GM19397 (cell line): ENCODE data around the gene CPN1.
"Not testable (repeated sequence)": the region's sequence is repeated elsewhere in the genome, so short reads cannot be mapped to it uniquely, and the experiment has no call there.

Source experiments
- ATAC-seq: cut with Tn5 transposase; IDR thresholded peaks from one replicate; pipeline ENCODE4 v1.9.1; 2021; ENCODE audit warnings: mild to moderate bottlenecking, moderate library complexity; ENCODE audit not compliant: unreplicated experiment

CPN1 gene

GRCh38 chr10:100081075-100082001 lies at the start of gene CPN1:
Gene CPN1 (minus strand): TSS chr10:100081869. CDS start chr10:100081625, 244 bp downstream.
- no peak for ATAC-seq

GRCh38 chr10:100130831-100131230 lies 49.2 kb upstream of the CPN1 start:
- ATAC-seq: no peak

- ATAC-seq: no peak
These were observed 47.8 kb upstream of the CPN1 start for GRCh38 chr10:100129424-100129823.

GRCh38 chr10:100128951-100129350 lies 47.3 kb upstream of the CPN1 start:
- ATAC-seq: no peak

GRCh38 chr10:100125335-100125734 lies 43.7 kb upstream of the CPN1 start:
- ATAC-seq: not testable (repeated sequence)

GRCh38 chr10:100124097-100124496 lies 42.4 kb upstream of the CPN1 start:
- no peak for ATAC-seq

GRCh38 chr10:100122780-100123179 lies 41.1 kb upstream of the CPN1 start:
- no peak for ATAC-seq

GRCh38 chr10:100120550-100120949 lies 38.9 kb upstream of the CPN1 start:
- ATAC-seq: no peak

GRCh38 chr10:100119726-100120125 lies 38.1 kb upstream of the CPN1 start:
- no peak for ATAC-seq

- ATAC-seq: no peak
These were observed 33.5 kb upstream of the CPN1 start for GRCh38 chr10:100114976-100115770.

- no peak for ATAC-seq
These were observed 32.8 kb upstream of the CPN1 start for GRCh38 chr10:100114460-100114859.

- ATAC-seq: no peak
These were observed 28.0 kb upstream of the CPN1 start for GRCh38 chr10:100109670-100110069.

GRCh38 chr10:100106865-100107264 lies 25.2 kb upstream of the CPN1 start:
- no peak for ATAC-seq

GRCh38 chr10:100104300-100104699 lies 22.6 kb upstream of the CPN1 start:
- ATAC-seq: no peak

GRCh38 chr10:100103581-100103980 lies 21.9 kb upstream of the CPN1 start:
- ATAC-seq: no peak

- no peak for ATAC-seq
These were observed 19.8 kb upstream of the CPN1 start for GRCh38 chr10:100101192-100102076.

- no peak for ATAC-seq
These were observed 19.0 kb upstream of the CPN1 start for GRCh38 chr10:100100651-100101184.

GRCh38 chr10:100089241-100089640 lies 7.6 kb upstream of the CPN1 start:
- no peak for ATAC-seq

GRCh38 chr10:100086708-100087107 lies 5.0 kb upstream of the CPN1 start:
- ATAC-seq: not testable (repeated sequence)

- no peak for ATAC-seq
These were observed 3.9 kb upstream of the CPN1 start for GRCh38 chr10:100085596-100085995.

GRCh38 chr10:100083623-100084022 lies 2.0 kb upstream of the CPN1 start:
- no peak for ATAC-seq
